GM18909 (cell line): ENCODE data around the gene XIRP2.
"Not testable (repeated sequence)": the region's sequence is repeated elsewhere in the genome, so short reads cannot be mapped to it uniquely, and the experiment has no call there.

Experiments used
- ATAC-seq: cut with Tn5 transposase; IDR thresholded peaks from one replicate; pipeline ENCODE4 v1.9.1; 2021; ENCODE audit warnings: mild to moderate bottlenecking; ENCODE audit not compliant: unreplicated experiment, poor library complexity

Gene XIRP2

GRCh38 chr2:167017021-167017420 lies 128.7 kb downstream of the XIRP2 start:
- ATAC-seq, result no peak

DNA sequence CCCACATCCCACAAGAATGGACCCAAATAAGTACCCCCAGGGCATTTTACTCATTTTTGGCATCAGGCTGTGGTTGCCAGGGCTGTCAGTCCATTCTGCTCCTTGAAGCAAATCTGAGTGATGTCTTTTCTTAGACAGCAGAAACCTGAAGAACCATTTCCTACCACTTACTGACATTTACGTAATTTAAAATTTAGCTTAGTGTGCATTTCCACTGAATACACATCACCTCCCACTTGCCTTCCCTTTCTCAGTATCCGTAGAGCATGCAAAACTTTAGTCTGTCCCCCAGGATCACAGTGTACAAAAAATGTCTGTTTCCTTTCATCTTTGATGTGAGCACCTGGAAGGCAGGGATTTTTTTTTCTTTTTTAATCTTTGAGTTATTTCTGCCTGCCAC lies 130.3 kb downstream of the XIRP2 start:
- no peak for ATAC-seq

- ATAC-seq, result no peak
Measured at GRCh38 chr2:167028503-167028902, 140.2 kb downstream of the XIRP2 start.

DNA sequence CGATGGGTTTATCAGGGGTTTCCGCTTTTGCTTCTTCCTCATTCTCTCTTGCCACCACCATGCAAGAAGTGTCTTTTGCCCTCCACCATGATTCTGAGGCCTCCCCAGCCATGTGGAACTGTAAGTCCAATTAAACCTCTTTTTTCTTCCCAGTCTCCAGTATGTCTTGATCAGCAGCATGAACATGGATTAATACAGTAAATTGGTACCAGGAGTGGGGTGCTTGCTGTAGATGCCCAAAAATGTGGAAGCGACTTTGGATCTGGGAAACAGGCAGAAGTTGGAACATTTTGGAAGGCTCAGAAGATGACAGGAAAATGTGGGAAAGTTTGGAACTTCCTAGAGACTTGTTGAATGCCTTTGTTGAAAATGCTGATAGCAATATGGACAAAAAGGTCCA lies 146.7 kb downstream of the XIRP2 start:
- ATAC-seq, result not testable (repeated sequence)

GRCh38 chr2:167048829-167049228 lies 160.5 kb downstream of the XIRP2 start:
- ATAC-seq, result no peak

- ATAC-seq, result no peak
Measured at GRCh38 chr2:167049659-167050058, 161.4 kb downstream of the XIRP2 start.

DNA sequence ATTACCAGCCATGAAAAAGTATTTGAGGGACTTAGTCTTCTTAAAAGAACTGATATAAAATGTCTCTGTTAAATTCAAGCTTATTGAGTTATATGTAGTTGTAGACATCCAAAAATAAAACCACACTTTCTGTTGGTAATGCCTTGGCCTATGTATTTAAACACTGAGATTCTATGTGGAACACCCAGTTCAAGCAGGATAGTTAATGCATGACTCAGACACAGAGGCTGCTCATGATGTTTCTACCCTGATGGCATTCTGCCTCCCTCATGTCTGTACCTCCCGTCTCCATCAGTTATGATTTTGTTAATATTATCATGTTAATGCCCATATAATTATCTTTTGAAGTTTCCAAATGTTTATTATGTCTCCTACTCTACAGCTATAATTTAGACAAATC lies 164.5 kb downstream of the XIRP2 start:
- ATAC-seq, result no peak

- no peak for ATAC-seq
Measured at GRCh38 chr2:167054881-167055280, 166.6 kb downstream of the XIRP2 start.

GRCh38 chr2:167057446-167057845 lies 169.2 kb downstream of the XIRP2 start:
- no peak for ATAC-seq

DNA sequence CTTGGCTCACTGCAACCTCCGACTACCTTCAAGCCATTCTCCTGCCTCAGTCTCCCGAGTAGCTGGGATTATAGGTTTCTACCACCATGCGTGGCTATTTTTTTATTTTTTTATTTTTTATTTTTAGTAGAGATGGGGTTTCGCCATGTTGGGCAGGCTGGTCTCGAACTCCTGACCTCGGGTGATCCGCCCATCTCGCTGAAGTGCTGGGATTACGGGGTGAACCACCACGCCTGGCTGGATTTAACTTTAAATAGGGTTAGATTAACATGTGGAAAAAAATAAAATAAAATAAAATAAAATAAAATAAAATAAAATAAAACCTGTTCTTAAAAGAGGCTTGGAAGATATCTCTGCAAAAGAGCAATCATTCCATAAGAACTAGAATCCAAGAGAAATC lies 170.9 kb downstream of the XIRP2 start:
- no peak for ATAC-seq

GRCh38 chr2:167069855-167070254 lies 181.6 kb downstream of the XIRP2 start:
- no peak for ATAC-seq

DNA sequence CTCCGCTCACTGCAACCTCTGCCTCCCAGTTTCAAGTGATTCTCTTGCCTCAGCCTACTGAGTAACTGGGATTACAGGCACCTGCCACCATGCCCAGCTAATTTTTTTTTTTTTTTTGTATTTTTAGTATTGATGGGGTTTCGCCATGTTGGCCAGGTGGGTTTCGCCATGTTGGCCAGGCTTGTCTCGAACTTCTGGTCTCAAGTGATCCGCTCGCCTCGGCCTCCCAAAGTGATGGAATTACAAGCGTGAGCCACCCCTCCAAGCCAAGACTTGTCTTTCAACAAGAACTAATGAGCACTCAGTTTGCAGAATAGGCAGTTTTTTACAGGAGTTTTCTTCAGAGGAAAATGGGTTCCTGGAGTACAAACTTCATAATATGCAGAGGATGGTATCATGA lies 187.4 kb downstream of the XIRP2 start:
- ATAC-seq, result not testable (repeated sequence)

GRCh38 chr2:167098931-167099330 lies 210.7 kb downstream of the XIRP2 start:
- not testable (repeated sequence) for ATAC-seq

DNA sequence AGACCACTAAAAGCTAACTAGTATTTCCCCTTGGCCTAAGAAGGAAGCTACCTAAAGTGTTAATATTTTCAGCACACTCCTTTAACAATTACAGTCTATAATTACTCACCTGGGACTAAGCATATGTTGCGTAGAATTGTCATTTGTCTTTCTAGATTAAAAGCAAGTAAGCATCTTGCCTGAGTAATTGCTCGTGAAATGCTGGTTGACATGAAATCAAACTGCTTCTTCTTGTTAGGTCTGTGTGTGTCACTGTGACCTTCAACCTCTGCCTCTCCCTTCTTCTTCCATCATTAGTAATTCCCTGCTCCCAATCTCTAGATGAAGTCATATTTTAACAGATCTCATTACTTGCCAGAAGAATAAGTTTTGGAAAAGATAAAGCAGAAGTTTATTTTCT lies 212.2 kb downstream of the XIRP2 start:
- ATAC-seq, result no peak

DNA sequence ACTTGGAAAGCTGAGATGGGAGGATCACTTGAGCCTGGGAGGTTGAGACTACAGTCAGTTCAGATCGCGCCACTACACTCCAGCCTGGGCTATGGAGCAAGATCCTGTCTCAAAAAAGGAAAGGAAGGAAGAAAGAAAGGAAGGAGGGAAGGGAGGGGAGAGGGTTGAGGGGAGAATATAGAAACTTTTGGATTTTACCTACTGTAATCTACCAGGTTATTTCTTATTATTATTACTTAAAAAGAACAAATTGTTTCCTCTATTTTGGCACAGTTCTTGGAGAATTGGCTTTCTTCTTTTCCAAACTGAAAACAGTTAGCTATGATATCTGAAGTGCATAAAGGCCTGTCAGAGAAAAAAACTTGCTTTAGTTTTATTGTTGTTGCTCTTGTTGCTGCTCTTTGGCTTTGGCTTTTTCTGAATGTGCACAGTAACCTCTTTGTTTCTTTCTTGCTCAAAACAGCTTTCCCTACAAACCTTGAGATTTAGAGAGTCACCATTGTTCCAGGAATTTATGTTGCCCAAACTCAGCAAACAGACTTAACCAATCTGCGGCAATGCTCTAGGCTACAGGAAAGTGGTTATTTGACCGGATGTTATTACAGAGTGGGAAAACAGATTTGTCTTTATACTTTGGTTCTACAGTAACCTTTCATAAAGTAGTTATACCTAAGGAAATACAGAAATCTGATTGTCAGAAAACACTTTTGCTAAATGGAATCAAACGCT lies 214.9 kb downstream of the XIRP2 start:
- ATAC-seq, result no peak

- ATAC-seq, result no peak
Measured at GRCh38 chr2:167103757-167104133, 215.5 kb downstream of the XIRP2 start.

DNA sequence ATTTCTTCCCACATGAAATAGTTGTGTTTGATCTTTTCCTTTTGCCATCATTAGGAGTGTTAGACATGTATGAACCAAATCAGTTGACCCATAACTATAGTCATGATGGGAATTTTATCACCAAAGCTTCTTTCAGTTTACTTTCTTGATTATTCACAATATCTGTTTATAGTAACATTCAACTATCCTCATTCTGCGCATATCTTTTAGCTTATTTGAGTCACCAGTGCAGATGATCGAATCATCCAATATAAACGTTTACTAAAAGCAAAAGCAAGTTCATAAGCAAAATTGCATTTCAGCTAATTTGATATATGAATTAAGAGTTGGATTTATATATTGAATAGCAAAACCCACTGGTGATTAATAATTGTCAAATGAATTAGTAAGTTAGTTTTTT lies 216.4 kb downstream of the XIRP2 start:
- no peak for ATAC-seq

DNA sequence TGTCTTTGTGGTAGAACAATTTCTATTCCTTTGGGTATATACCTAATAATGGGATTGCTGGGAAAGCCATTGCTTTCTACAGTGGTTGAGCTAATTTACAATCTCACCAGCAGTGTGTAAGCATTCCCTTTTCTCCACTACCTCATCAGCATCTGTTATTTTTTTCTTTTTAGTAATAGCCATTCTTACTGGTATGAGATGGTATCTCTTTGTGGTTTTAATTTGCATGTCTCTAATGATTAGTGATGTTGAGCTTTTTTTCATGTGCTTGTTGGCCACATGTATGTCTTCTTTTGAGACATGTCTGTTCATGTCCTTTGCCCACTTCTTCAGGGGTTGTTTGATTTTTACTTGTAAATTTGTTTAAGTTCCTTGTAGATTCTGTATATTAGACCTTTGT lies 221.4 kb downstream of the XIRP2 start:
- not testable (repeated sequence) for ATAC-seq

- ATAC-seq, result no peak
Measured at GRCh38 chr2:167110345-167110744, 222.1 kb downstream of the XIRP2 start.

DNA sequence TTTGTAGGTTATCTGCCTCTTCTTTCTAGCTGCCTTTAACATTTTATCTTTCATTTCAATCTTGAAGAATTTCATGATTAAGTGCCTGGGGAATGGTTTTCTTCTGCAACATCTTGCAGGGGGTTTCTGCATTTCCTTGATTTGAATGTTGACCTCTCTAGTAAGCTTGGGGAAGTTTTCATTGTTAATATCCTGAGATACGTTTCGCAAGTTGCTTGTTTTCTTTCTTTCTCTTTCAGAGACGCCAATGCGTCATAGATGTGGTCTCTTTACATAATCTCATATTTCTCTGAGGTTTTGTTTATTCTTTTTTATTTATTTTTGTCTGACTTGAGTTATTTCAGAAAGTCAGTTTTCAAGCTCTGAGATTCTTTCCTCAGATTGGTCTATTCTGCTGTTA lies 225.7 kb downstream of the XIRP2 start:
- ATAC-seq, result no peak

GRCh38 chr2:167115541-167115940 lies 227.3 kb downstream of the XIRP2 start:
- no peak for ATAC-seq

GRCh38 chr2:167122389-167122788 lies 234.1 kb downstream of the XIRP2 start:
- ATAC-seq, result no peak

GRCh38 chr2:167126165-167126564 lies 237.9 kb downstream of the XIRP2 start:
- ATAC-seq, result no peak
